HepG2 (cell line): ENCODE data around the gene POU6F2. TPM values are rescaled to one million over a fixed set of nuclear protein-coding genes. Genes with fewer than 3 reads are reported as not detected.

Experiments used
- ATAC-seq: fragments of 200-7000 bp; cut with Tn5 transposase; 3 replicates; pipeline ENCODE4 v1.9.1; 2020; ENCODE audit warnings: mild to moderate bottlenecking, moderate library complexity
- BruUV-seq: library from RNA; stranded (reverse); fragments of 400-500 nt; replicated peaks from 2 replicates; lab custom pipeline; 2021; lab: Mats Ljungman, UMichigan
- CTCF ChIA-PET: fragments of 300-600 bp; formaldehyde crosslinking; extraction: SDS; loops from one replicate; lab custom pipeline; 2021; ENCODE audit warnings: low total read pairs, inconsistent platforms, low intra/inter-chr PET ratio; lab: Yijun Ruan, JAX
- POLR2A ChIA-PET: fragments of 350-600 bp; sonication (Branson Sonifier 250); formaldehyde crosslinking; loops from one replicate; lab custom pipeline; 2020; ENCODE audit warnings: antibody characterized with exemption, inconsistent platforms; lab: Yijun Ruan, JAX
- DNase-seq: peaks from one replicate; pipeline ENCODE4 v3.0.0-alpha.2; 2015; ENCODE audit warnings: low spot score
- FAIRE-seq: peaks from 3 replicates; lab custom pipeline; 2011; peaks lifted over from hg19 to GRCh38; lab: Jason Lieb, UNC
- H2AFZ ChIP-seq: one replicate; pipeline ENCODE4 v1.6.1; 2011; ENCODE audit warnings: low read length, inconsistent platforms
- H3K27ac ChIP-seq: fragments of 300-600 bp; 3 replicates; pipeline ENCODE4 v1.8.0; 2011; ENCODE audit warnings: mixed run types, mild to moderate bottlenecking, mixed read lengths, low read length, inconsistent platforms; ENCODE audit not compliant: insufficient read depth; ENCODE audit errors: extremely low read length
- H3K27me3 ChIP-seq, 2 experiments: fragments of 200-600 bp in 1 of 2; 2 replicates in 1 of 2; 3 replicates in 1 of 2; pipeline versions ENCODE4 v1.6.0 to v1.8.0; 2011; ENCODE audit warnings: low read length in 2 of 2, mild to moderate bottlenecking in 2 of 2, moderate library complexity in 2 of 2, inconsistent platforms in 1 of 2; ENCODE audit not compliant: insufficient read depth in 2 of 2, control insufficient read depth in 1 of 2
- H3K36me3 ChIP-seq, 2 experiments: fragments of 200-600 bp in 1 of 2; replicated peaks in 1 of 2; 2 replicates in 1 of 2; 3 replicates in 1 of 2; pipeline versions ENCODE4 v1.5.1 to v1.8.0; 2011; ENCODE audit warnings: low read length in 2 of 2, inconsistent platforms in 1 of 2; ENCODE audit not compliant: insufficient read depth in 2 of 2, control insufficient read depth in 1 of 2
- H3K4me1 ChIP-seq: 2 replicates; pipeline ENCODE4 v1.5.1; 2012; ENCODE audit warnings: low read length, inconsistent platforms; ENCODE audit not compliant: insufficient read depth
- H3K4me2 ChIP-seq: 2 replicates; pipeline ENCODE4 v1.6.0; 2011; ENCODE audit warnings: low read depth, low read length, inconsistent platforms
- H3K4me3 ChIP-seq, 3 experiments: fragments of 200-600 bp in 1 of 3; sonication (generic), shearing (Covaris generic) in 1 of 3; replicated peaks in 1 of 3; 2 replicates each; pipeline ENCODE4 v1.5.1; 2011 to 2016; ENCODE audit warnings: low read length in 3 of 3, inconsistent platforms in 2 of 3, low read depth in 2 of 3, mild to moderate bottlenecking in 2 of 3, control low read depth in 1 of 3, mixed read lengths in 1 of 3; ENCODE audit not compliant: insufficient read depth in 1 of 3
- H3K79me2 ChIP-seq: one replicate; pipeline ENCODE4 v1.6.1; 2011; ENCODE audit warnings: low read length, inconsistent platforms; ENCODE audit not compliant: insufficient read depth
- H3K9ac ChIP-seq: 2 replicates; pipeline ENCODE4 v1.6.0; 2011; ENCODE audit warnings: mild to moderate bottlenecking, low read depth, low read length, inconsistent platforms; ENCODE audit not compliant: insufficient read depth
- H3K9me3 ChIP-seq: 2 replicates; pipeline ENCODE4 v1.5.1; 2012; ENCODE audit warnings: mild to moderate bottlenecking, low read length
- H4K20me1 ChIP-seq: 2 replicates; pipeline ENCODE4 v1.6.0; 2011; ENCODE audit warnings: inconsistent platforms, mild to moderate bottlenecking, low read length, moderate library complexity; ENCODE audit not compliant: insufficient read depth
- AGO1 ChIP-seq: fragments of 200-400 bp; formaldehyde crosslinking; IDR thresholded peaks from 2 replicates; pipeline ENCODE4 v1.6.1; 2017; ENCODE audit warnings: mild to moderate bottlenecking, low read depth, low read length, moderate library complexity; ENCODE audit not compliant: poor library complexity, severe bottlenecking
- DMTF1 ChIP-seq: sonication (generic); formaldehyde crosslinking; IDR thresholded peaks from 2 replicates; pipeline ENCODE4 v1.4.0; 2020; ENCODE audit warnings: mild to moderate bottlenecking, missing genetic modification reagents
- FOSL2 ChIP-seq: sonication (generic); formaldehyde crosslinking; IDR thresholded peaks from 2 replicates; pipeline ENCODE4 v1.4.0; 2020; ENCODE audit warnings: missing genetic modification reagents
- HCFC1 ChIP-seq: fragments of 150-350 bp; IDR thresholded peaks from 2 replicates; pipeline ENCODE4 v1.6.1; 2014; ENCODE audit warnings: low read depth, low read length
- HIVEP1 ChIP-seq: sonication (generic); formaldehyde crosslinking; IDR thresholded peaks from 2 replicates; pipeline ENCODE4 v1.4.0; 2020; ENCODE audit warnings: mild to moderate bottlenecking, missing genetic modification reagents
- JUN ChIP-seq: sonication (generic); formaldehyde crosslinking; IDR thresholded peaks from 2 replicates; pipeline ENCODE4 v1.4.0; 2020; ENCODE audit warnings: mild to moderate bottlenecking, missing genetic modification reagents
- MED1 ChIP-seq: sonication (generic); formaldehyde crosslinking; IDR thresholded peaks from 2 replicates; pipeline ENCODE4 v1.4.0; 2020; ENCODE audit warnings: missing genetic modification reagents
- MLLT10 ChIP-seq: sonication (generic); formaldehyde crosslinking; IDR thresholded peaks from 2 replicates; pipeline ENCODE4 v1.4.0; 2020; ENCODE audit warnings: missing genetic modification reagents
- NR2F6 ChIP-seq, 2 experiments: IDR thresholded peaks; 2 replicates each; pipeline ENCODE4 v1.6.1; 2016; ENCODE audit warnings: antibody characterized with exemption in 1 of 2, mild to moderate bottlenecking in 1 of 2
- RBFOX2 ChIP-seq: fragments of 200-400 bp; formaldehyde crosslinking; IDR thresholded peaks from 2 replicates; pipeline ENCODE4 v1.6.1; 2017; ENCODE audit warnings: low read depth, mild to moderate bottlenecking, low read length
- TAF1 ChIP-seq: sonication (generic); formaldehyde crosslinking; IDR thresholded peaks from 2 replicates; pipeline ENCODE4 v1.4.0; 2020; ENCODE audit warnings: missing genetic modification reagents
- TOE1 ChIP-seq: sonication (generic); formaldehyde crosslinking; IDR thresholded peaks from 2 replicates; pipeline ENCODE4 v1.4.0; 2020; ENCODE audit warnings: mild to moderate bottlenecking, missing genetic modification reagents
- ZFX ChIP-seq: sonication (generic); formaldehyde crosslinking; IDR thresholded peaks from 2 replicates; pipeline ENCODE4 v1.4.0; 2020; ENCODE audit warnings: mild to moderate bottlenecking, low read depth, missing genetic modification reagents, moderate library complexity
- ZMYM2 ChIP-seq: sonication (generic); formaldehyde crosslinking; IDR thresholded peaks from 2 replicates; pipeline ENCODE4 v1.8.0; 2022; ENCODE audit warnings: mild to moderate bottlenecking, missing genetic modification reagents
- ZNF136 ChIP-seq: sonication (generic); formaldehyde crosslinking; IDR thresholded peaks from 2 replicates; pipeline ENCODE4 v1.8.1; 2022; ENCODE audit warnings: low read depth, mild to moderate bottlenecking, moderate library complexity, missing genetic modification reagents
- ZNF674 ChIP-seq: sonication (generic); formaldehyde crosslinking; IDR thresholded peaks from 2 replicates; pipeline ENCODE4 v1.5.0; 2020; ENCODE audit warnings: low read depth, mild to moderate bottlenecking, missing genetic modification reagents
- ZNF773 ChIP-seq: sonication (generic); formaldehyde crosslinking; IDR thresholded peaks from 2 replicates; pipeline ENCODE4 v1.4.0; 2020; ENCODE audit warnings: missing genetic modification reagents, borderline replicate concordance
- ZSCAN21 ChIP-seq: sonication (generic); formaldehyde crosslinking; IDR thresholded peaks from 2 replicates; pipeline ENCODE4 v1.8.0; 2022; ENCODE audit warnings: mild to moderate bottlenecking, missing genetic modification reagents, moderate library complexity, borderline replicate concordance
- WGBS: methylation state at CpG from one replicate; pipeline ENCODE4 v1.1.6; 2017; ENCODE audit warnings: low lambda C conversion rate; 5-methylcytosine and 5-hydroxymethylcytosine counted together
- in situ Hi-C: cut with HindIII; loops from 2 replicates; pipeline ENCODE4 v1.10.0; 2017; ENCODE audit warnings: low pct_unique_long_range_greater_than_20kb; ENCODE audit not compliant: extremely low pct_ligation_motif_present
- intact Hi-C: fragments of 100-400 bp; cut with micrococcal nuclease; formaldehyde crosslinking; loops from one replicate; pipeline ENCODE4 v1.10.0; 2022; ENCODE audit not compliant: unreplicated experiment
- polyA plus RNA-seq, 8 experiments: library from polyadenylated mRNA; depleted of rRNA in 3 of 8; stranded (reverse) in 7 of 8; unstranded in 1 of 8; fragments of >200 nt; fragmentation: Illumina TruSeq in 4 of 8; extraction: Trizol in 4 of 8; gene quantifications; 2 replicates each; pipeline versions ENCODE4 v1.2.1 to v1.2.3, GENCODE V29; 2011 to 2016; ENCODE audit warnings: low read depth in 4 of 8, missing spikeins in 1 of 8, mixed read lengths in 1 of 8; ENCODE audit not compliant: insufficient read depth in 1 of 8
- total RNA-seq, 5 experiments: library from RNA; depleted of rRNA; stranded (reverse); fragments of >200 nt; fragmentation: Illumina TruSeq; extraction: Trizol; gene quantifications; 2 replicates each; pipeline ENCODE4 v1.2.3, GENCODE V29; 2016; ENCODE audit warnings: low read depth in 1 of 5

Gene POU6F2
- total and polyA plus RNA-seq, 2 of the 13 experiments (the other 11 are each of a cell fraction or from before 2014, with no cell fraction given), result not detected

- TF ChIP-seq DMTF1 (no peak), TOE1 (CRISPR knock-in tag) (no peak)
These were observed 93.4 kb downstream of the POU6F2 start (continued) for GRCh38 chr7:39071116-39071515.

DNA sequence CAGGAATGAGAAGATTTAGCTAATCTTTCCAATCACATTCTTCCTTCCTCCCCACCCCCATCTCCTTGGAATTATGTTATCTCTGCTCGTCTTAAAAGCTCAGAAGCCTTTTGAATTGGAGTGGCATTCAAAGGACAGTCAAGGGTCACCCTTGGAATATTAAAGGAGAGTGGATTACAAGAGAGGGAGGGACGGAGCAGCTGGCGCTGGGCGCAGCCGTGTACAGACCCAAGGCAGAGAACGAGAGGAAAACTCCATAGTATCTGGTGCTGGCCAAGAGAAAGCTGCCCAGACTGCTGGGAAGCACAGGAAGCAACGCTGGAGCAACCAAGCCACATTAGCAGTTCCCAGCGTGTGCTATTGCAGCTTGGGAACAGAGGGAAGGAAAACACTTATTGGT, 95.7 kb downstream of the POU6F2 start:
- no peak overlapping the region for H3K9ac ChIP-seq
- H3K4me2 ChIP-seq, result no peak overlapping the region
- no peaks in the 10 kb centered on the region for H3K36me3 ChIP-seq
- intact Hi-C loops (no loop called here), in situ Hi-C loops (no loop called here)
- no peaks in the 10 kb centered on the region for H3K4me1 ChIP-seq
- 0 out of 5 replicates have a peak, but pooled peaks cover 0 to 2% of the 10 kb centered on the region in 2 experiments for H3K27me3 ChIP-seq
- BruUV-seq, result no TSS peak
- H3K79me2 ChIP-seq, result no peaks in the 10 kb centered on the region
- no peak for FAIRE-seq
- WGBS, result 32% methylated on average over 8 of the region's 8 CpGs
- no peaks in the 10 kb centered on the region for H4K20me1 ChIP-seq
- ChIA-PET CTCF (no interaction called here), POLR2A (no interaction called here)
- no peak for DNase-seq
- no peak for ATAC-seq
- TF ChIP-seq ZMYM2 (CRISPR knock-in tag), result no peak
- no peak overlapping the region for H2AFZ ChIP-seq
- H3K27ac ChIP-seq, result no peak overlapping the region
- no peak overlapping the region for H3K4me3 ChIP-seq
- H3K9me3 ChIP-seq, result no peaks in the 10 kb centered on the region

GRCh38 chr7:39075210-39075609, 97.5 kb downstream of the POU6F2 start:
- H3K27me3 ChIP-seq, result no peaks in the 10 kb centered on the region
- POLR2A ChIA-PET, result no interaction called here
- H3K4me2 ChIP-seq, result no peak overlapping the region
- H3K4me1 ChIP-seq, result no peaks in the 10 kb centered on the region
- in situ Hi-C loops (no loop called here), intact Hi-C loops (no loop called here)
- H3K4me3 ChIP-seq, result no peak overlapping the region
- WGBS, result 0% methylated on average over 1 of the region's 1 CpG
- DNase-seq (no peak), FAIRE-seq (no peak), ATAC-seq (no peak)
- no peaks in the 10 kb centered on the region for H3K79me2 ChIP-seq
- no peaks in the 10 kb centered on the region for H3K9me3 ChIP-seq
- H3K9ac ChIP-seq, result no peak overlapping the region
- BruUV-seq, result no TSS peak
- H2AFZ ChIP-seq, result no peak overlapping the region
- no peaks in the 10 kb centered on the region for H4K20me1 ChIP-seq
- H3K36me3 ChIP-seq, result no peaks in the 10 kb centered on the region
- CTCF ChIA-PET, result no interaction called here
- H3K27ac ChIP-seq, result no peak overlapping the region
- no peak for TF ChIP-seq ZSCAN21 (CRISPR knock-in tag)
- no peak for TF ChIP-seq MLLT10 (CRISPR knock-in tag)
- no peak for TF ChIP-seq RBFOX2
- no peak for TF ChIP-seq MED1 (CRISPR knock-in tag)
- TF ChIP-seq JUN (CRISPR knock-in tag), result no peak
- TF ChIP-seq HIVEP1 (CRISPR knock-in tag), result no peak
- TF ChIP-seq HCFC1, result no peak
- no peak for TF ChIP-seq AGO1
- no peak for TF ChIP-seq NR2F6 (IDR thresholded peaks at IDR 0.05)
- TF ChIP-seq NR2F6 (CRISPR knock-in tag; IDR thresholded peaks at IDR 0.05), result no peak
- TF ChIP-seq ZNF773 (CRISPR knock-in tag), result no peak
- TF ChIP-seq FOSL2 (CRISPR knock-in tag), result no peak
- TF ChIP-seq ZNF136 (CRISPR knock-in tag), result no peak
- TF ChIP-seq ZFX (CRISPR knock-in tag), result no peak
- TF ChIP-seq TAF1 (CRISPR knock-in tag), result no peak
- no peak for TF ChIP-seq ZNF674 (CRISPR knock-in tag)
